GM12875 (cell line): ENCODE results near the gene THAP2.

ENCODE experiments used
- H3K4me3 ChIP-seq: one replicate; pipeline ENCODE4 v1.5.1; 2011; ENCODE audit warnings: low read depth, low read length, control low read depth
- CTCF ChIP-seq: IDR thresholded peaks from 2 replicates; pipeline ENCODE4 v1.5.1; 2011; ENCODE audit warnings: low read depth, mild to moderate bottlenecking, control low read depth, inconsistent platforms, low read length, moderate library complexity, borderline replicate concordance; ENCODE audit not compliant: insufficient read depth

The THAP2 gene

GRCh38 chr12:71646512-71646911, 17.6 kb upstream of the THAP2 start:
- H3K4me3 ChIP-seq: no peak overlapping the region
- TF ChIP-seq CTCF: no peak

GRCh38 chr12:71648537-71648936, 15.6 kb upstream of the THAP2 start:
- H3K4me3 ChIP-seq: no peak overlapping the region
- TF ChIP-seq CTCF: no peak

GRCh38 chr12:71649401-71649800, 14.7 kb upstream of the THAP2 start:
- H3K4me3 ChIP-seq: no peak overlapping the region
- no peak for TF ChIP-seq CTCF

- no peak for TF ChIP-seq CTCF
Observed at GRCh38 chr12:71652656-71653055, 11.4 kb upstream of the THAP2 start.

GRCh38 chr12:71653137-71653536, 11.0 kb upstream of the THAP2 start:
- TF ChIP-seq CTCF: no peak
- no peak overlapping the region for H3K4me3 ChIP-seq

More at GRCh38 chr12:71652656-71653055, 11.4 kb upstream of the THAP2 start:
- H3K4me3 ChIP-seq: no peak overlapping the region

GRCh38 chr12:71654200-71654599, 9.9 kb upstream of the THAP2 start:
- H3K4me3 ChIP-seq: no peak overlapping the region
- TF ChIP-seq CTCF: no peak

GRCh38 chr12:71655495-71655894, 8.6 kb upstream of the THAP2 start:
- no peak overlapping the region for H3K4me3 ChIP-seq

More at GRCh38 chr12:71655495-71655894, 8.6 kb upstream of the THAP2 start:
- no peak for TF ChIP-seq CTCF
